Hypothalamus (tissue), 51 donors: ENCODE measurements around the gene SLC9A9.

Experiments used
- DNase-seq, 51 donors: peaks; one replicate each; lab custom pipeline; 2025; lab: John Stamatoyannopoulos, UW

SLC9A9 gene

DNA sequence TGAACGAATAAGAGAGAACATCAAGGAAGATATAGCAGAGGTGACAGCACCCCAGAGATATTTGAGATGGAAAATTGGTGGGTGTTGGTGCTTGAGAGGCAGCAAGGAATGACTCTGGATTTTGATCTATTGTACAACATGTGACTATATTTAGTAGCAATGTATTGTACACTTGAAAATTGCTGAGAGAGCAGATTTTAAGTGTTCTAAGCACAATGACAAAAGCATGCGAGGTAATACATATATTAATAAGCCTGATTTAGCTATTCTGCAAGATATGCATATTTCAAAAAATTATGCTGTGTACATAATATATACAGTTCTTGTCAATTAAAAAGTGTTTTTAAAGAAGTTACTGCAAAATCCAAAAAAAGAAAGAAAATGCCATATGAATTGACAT, 194.3 kb downstream of the SLC9A9 start:
- DNase-seq = no peak

DNA sequence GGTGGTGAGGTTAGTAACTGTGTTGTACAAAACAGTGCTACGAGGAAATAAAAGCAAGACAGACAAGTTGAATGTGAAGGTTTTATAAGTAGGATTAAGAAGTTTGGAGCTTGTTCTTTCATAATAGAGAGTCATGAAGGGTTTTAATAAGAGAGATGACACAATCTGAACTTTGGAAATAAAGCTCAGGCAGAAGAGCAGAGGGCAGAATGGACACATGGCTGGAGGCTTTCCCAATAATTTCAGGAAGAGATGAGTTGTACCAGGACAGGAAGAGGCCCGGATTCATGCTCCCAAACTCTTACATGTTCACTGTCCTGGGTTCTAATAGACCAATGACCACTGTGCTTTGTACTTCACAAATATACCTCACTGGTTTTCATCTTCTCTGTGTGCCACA, 194.8 kb downstream of the SLC9A9 start:
- DNase-seq = no peak

DNA sequence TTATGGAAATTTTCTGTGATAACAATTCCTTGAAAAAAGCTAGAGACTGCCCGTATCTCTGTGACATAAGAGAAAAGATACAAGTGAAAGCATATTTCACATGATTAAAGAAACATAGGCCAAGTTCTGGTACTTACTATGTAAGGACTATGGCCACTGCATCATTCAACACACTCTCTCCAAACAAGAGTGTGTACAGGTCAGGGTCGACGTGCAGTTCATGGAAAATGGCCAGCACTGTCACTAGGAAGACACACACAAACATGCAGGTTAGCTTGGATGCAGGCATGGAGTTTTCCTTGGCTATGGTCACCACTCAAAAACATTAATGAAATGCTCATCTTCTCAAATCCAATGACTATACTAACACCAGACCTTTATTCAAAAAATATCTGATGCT, 196.2 kb downstream of the SLC9A9 start:
- DNase-seq = no peak

DNA sequence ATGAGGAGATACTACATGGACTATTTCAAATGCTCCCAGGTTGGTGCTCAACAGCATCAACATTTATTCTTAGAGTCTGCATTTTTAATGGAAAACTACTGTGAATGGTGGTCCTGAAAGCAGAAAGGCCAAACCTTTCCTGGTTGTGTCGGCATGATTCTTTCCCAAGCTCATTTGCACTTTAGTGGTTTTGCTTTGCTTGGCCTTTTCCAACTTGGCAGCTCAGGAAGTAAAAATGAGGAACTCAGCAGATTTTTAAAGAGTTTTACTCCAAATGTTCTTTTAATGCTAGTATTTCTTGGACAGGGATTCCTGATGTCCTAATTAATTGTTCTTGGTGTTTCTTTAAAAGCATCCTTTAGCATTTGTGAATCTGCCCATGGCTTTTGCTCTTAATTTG, 197.4 kb downstream of the SLC9A9 start:
- no peak for DNase-seq

DNA sequence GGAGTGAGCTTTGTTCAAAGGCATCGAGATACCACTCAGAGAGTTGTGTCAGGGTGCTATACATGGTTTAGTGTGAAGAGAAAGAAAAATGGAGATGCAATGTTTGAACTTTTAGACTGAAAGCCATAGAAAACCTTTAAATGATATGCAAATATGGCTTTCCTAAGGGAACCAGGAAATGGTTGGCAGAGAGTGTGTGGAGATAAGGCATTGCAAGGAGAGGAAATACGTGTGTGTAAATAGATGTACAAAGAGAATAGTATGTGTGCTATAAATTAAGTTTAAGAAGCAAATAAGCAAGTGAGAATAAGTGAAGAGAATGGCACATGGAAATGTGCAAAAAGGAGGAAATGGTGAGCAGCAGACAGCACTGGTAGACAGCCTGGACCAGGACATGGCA, 198.1 kb downstream of the SLC9A9 start:
- no peak for DNase-seq

DNA sequence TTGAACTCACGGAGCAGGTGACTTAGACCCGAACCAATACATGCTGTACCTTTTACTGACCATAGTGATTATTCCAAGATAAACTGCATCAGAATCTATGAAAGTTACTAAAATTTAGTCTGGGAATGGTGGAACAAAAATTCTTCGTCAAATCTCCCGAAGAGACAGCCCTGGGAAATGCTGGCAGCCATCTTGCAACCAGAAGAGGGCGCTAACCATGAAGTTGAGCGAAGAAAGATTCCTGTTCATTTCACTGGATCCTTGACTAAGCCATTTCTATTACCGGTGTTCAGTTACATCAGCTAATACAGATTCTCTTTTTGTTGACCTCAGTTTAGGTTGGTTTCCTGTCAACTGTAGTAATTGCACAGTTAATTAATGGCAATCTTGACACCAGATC, 199.6 kb downstream of the SLC9A9 start:
- DNase-seq = no peak

DNA sequence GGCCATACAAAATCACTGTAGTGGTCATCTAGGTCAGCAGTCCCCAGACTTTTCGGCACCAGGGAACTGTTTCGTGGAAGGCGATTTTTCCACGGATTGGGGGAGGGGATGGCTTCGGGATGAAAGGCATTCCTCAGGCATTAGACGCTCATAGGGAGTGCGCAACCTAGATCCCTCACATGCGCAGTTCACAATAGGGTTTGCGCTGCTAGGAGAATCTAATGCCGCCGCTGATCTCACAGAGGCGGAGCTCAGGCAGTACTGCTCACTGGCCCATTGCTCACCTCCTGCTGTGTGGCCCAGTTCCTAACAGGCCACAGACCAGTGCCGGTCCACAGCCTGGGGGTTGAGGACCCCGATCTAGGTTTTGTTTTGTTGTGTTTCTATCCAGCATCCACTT, 200.1 kb downstream of the SLC9A9 start:
- no peak for DNase-seq

DNA sequence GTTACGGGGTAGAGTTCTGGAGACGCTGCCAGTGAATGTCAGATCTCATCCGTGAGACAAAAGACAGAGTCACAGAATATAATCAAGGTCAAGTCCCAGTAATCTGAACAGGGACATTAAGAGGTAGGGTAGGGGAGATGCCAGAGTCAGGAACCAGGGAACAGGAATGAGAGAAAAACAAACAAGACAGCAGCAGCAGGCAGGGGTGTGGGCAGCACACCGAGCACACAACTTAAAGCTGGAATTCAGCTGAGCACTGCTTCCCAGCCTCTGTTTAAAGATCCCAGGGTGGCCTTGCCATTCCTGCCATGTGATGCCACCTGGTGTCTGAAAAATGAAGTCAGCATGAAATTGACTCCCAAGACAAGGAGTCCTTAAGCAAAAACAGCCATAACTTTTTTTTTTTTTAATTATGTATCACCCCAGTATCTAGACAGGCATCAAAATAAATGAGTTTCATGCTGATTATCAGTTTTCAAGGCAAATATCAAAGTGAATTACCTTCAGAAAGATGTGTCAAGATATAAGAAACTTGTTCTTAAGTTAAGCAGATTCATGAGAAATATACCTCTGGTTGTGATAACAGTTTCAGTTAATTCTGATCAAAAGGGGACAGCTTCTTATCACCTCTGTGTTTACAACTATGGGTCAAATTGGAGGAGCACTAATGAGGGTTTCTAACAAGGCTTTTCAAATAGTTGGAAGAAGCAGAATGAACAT, 203.7 kb downstream of the SLC9A9 start:
- DNase-seq = peak in 24 of 51 donors; percentile 1 to 45 (median 10)

DNA sequence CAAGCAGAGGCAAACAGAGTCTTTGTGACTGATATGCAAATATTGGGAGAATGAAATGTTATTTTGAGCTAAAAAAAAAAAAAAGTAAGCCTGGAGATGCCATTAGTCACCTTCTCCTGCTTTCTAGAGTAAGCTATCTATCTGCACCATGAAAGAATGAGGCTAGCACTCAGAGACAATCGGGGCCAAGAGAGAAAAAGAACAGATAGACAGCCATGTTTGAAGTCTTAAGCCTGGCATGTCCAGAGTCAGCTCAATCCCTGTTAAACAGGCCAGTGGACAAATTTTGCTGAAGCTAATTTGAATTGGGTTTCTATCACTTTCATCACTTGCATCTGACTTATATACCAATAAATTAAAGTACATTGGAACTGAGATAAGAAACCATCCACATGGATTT, 204.4 kb downstream of the SLC9A9 start:
- DNase-seq = no peak

DNA sequence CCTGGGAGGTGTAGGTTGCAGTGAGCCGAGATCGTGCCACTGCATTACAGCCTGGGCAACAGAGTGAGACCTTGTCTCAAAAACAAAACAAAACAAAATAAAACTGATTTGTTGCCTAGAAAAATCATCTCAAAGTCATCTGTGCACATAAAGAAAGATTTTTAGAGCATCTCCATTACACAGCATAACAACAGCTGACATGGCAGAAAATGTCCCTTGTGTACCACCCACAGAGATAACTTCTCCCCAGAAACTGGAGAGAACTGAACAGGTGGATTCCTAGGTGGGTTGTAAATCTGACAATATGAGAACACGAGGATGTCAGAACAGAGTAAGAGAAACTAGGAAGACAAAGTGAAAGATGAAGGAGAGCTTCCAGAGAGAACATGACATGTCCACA, 207.5 kb downstream of the SLC9A9 start:
- DNase-seq = no peak

DNA sequence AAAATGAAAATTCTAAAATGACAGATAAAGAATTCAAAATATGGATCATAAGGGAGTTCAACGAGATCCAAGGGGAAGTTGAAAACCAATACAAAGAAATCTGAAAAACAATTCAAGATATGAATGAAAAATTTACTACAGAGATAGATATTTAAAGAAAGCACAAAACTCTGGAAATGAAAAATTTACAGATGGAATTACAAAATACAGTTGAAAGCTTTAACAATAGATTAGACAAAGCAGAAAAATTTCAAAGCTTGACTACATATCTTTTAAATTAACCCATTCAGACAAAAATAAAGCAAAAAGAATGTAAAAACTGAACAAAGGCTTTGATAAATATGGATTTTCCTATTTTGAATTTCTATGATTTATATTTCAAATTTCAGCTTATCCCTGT, 211.1 kb downstream of the SLC9A9 start:
- DNase-seq = no peak

DNA sequence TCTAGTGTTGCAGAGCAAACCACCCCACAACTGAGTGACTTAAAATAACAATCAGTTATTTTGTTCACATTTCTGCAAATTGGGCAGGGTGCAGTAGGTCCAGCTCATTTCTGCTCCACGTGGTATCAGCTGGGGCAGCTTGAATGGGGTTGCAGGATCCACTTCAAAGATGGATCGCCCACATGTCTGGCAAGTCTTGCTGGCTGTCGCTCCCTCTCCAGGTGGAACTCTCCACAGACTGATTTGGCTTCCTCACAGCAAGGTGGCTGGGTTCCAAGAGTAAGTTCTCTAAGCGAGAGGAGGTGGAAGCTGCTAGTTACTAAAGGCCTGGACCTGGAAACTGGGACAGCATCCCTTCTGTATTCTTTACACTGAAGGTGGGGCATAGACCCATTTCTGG, 213.3 kb downstream of the SLC9A9 start:
- peak in 1 of 51 donors; percentile 21 for DNase-seq

DNA sequence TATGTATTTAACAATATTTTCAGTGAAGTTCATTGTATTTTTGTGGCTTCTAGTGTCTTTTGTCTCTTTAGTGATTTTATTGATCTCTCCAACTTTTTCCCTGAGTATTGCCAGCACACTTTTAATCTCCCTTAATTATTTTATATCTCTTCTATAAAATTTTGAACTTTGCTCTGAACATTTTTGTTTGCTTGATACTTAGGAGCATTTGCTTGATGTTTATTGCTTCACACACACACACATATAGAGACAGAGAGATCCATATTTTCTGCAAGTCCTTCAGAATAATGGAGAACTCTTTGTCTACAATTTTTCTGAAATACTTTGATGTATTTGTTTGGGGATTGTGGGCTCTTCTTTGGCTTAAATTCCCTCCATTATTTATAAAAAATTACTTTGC, 213.8 kb downstream of the SLC9A9 start:
- no peak for DNase-seq

DNA sequence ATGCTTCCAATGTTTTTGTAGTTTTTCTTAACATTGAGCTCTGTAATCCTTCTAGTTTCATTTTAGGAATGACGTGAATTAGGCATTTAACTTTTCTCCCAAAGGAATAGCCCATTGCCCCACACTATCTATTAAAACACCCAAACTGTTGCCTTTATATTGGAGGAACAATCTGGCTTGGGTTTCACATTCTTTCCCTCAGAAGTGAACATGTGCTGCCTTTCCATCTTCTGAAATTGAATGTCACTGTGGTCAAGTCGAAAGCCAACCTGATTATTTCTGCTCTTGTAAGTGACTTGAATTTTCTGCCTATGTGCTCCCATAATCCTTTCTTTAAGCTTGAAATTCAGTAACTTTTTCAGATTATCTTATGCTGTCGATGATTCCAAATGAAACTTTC, 214.5 kb downstream of the SLC9A9 start:
- no peak for DNase-seq

DNA sequence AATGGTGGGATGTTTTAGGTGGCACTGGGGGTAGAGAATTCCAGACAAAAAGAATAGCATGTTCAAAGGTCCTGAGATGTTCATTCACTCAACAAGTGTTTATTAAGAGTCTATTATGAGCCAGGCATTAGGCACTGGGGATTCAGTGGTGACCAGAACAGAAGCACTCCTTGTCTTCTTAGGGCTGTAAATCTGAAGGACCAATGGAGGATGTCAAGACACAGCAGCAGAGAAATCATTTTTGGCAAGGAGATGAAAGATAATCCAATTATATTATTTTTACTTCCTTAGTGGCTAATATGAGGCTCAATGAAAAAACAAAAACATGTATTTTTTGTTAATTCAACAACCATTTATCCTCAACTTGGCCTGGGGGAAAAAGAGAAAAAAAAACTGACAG, 218.5 kb downstream of the SLC9A9 start:
- DNase-seq = no peak

DNA sequence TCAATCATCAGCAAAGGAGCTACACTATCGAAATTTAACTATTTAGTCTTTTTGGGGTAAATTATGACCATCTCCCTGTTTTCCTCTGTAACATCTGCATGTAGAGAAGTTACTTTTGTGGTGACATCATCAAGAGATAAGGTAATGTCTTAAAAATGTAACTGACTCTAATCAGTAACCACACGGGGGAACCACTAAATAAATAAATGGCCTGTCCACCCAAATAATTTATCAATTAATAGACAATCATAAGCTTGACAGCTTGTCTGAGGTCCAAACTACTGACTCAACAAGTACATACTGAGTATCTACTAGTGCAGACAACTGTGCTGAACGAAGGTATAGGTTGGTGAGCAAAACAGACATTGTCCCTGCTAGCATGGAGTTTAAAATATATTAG, 219.3 kb downstream of the SLC9A9 start:
- DNase-seq = no peak

DNA sequence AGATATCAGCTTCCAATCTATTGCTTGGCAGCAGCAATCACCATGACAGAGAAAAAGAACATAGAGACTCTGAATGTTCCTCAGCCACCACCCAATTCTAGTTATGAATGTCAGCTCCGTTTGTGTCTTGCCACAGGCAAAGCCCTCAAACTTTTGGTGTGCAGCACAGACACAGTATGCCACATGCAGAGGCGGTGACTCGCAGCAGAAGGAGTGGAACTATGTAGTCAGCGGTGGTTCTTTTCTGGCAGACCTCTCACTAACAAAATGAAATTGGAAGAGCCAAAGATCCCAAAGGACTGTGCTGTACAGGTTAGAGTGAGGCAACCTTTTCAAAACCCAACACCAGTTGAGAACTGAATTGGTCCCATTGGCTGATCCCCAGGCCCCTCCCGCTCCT, 220.9 kb downstream of the SLC9A9 start:
- no peak for DNase-seq

DNA sequence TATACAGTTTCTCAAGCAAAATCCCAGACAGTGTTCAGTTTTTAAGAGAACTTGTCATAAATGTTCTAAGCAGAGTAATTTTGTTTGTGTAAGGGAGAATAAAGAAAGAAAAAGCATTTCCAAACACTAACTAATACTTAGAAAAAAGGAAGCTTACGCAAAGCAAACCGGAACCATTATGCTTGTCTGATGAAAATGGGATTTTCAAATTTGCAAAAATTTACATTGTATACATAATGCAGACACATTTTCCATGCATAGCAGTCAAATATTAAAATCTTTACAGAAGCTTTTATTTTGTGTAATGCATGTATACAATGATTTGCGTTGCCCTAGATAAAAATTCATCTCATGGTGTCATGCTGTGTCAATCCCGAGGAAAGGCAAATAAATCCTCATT, 229.0 kb downstream of the SLC9A9 start:
- DNase-seq = no peak

DNA sequence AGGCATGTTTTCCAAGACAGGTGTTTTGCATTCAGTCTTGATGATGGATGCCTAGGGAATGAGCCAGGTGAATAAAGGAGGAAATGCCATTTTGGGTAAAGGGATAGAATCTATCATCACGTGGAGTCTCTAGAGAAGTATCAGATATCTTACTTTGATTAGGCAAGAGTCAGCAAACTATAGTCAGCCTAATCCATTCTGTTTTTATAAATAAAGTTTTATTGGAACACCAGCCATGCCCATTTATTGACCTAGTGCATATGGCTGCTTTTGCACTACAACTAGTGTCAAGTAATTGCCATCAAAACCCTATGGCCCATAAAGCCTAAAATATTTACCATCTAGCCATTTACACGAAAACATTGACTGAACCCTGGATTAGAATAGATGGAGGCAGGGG, 231.2 kb downstream of the SLC9A9 start:
- DNase-seq = no peak

DNA sequence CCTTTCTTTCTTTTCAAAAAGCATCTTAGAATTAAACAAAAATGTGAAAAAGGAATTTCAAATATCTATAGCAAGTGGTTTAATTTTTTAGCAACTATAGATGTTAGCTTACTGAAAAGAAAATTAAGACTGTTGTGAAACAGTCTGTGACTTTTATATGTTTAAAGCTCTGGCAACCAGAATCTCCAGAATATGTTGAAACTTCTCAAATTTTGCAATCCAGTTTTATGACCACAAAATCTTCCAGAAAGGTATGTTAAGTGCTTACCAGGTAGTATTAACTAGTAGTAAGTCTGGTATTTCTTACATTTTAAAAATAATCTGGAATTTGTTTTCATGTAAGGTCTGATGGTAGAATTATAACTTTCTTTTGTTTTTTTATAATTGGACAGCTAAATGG, 235.0 kb downstream of the SLC9A9 start:
- no peak for DNase-seq

DNA sequence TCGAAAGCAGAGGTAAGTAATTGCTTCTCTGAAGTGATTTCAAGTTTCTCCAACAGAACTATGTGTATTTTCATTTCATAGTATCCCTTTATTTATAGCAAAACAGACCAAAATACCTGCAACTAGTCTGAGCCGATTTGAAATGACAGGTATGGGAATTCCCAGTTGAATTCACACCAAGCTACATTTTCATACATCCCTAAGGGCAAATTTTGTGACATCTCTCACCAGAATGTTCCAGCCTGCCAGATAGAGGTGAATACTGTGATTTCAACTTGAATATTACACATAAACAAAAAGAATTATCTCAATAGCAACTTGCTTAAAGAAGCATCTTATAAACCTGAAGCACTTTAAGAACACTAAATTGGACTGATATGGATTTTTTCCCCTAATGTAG, 235.7 kb downstream of the SLC9A9 start:
- DNase-seq = no peak

DNA sequence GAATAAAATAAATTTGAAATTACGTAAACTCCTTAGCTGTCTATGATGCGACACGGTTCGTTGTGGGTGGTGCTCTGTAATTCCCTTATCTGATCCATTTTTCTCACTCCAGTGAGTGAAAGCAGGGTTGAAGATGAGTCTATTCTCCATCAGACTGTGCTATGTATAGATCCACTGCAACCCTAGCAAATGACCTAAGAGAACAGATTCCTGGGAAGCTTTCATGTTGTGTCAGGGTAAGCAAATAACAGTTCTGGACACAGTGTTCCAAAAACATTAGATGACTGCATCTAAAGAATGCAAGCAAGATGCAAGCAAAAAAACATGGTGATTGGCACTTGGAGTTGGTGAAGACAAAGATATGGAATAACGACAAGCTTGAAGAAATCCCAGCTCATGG, 239.3 kb downstream of the SLC9A9 start:
- DNase-seq = no peak

DNA sequence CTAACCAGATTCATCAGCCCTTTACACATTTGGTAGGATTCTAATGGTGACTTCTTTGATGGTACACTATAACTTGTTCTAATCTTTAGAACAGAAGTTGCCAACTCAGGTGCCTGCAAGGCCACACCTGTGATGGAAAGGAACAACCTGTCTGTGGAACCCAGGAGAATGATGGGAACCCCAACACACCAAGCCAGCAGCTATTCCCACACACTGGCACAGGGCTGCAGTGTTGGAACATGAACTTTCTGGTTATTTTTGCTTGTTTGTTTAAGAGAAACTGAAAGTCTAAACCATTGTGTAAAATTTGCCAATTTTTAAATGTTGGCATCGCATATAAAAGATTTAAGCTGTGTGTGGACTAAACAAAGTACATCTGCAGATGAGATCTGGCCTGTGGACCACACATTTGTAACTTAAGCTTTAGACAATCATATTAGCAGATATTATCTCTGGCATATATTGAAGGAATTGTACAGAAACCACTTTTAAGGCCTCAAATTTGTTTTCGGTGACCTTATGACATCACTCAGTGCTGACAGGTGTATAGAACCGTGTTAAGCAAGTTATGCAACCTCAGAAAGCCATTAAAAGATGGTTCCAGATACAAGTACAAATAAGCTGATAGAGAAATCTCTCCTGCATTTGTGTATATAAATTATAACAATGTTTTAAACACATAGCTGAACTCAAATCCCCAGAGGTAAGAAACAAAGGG, 242.9 kb downstream of the SLC9A9 start:
- no peak for DNase-seq
